Measurements from ENCODE around the gene TBC1D10B.
A peak's percentile ranks its signal among the peaks of the same experiment; 100 is the strongest.

Gene TBC1D10B

GRCh38 chr16:30407102-30407803 lies 37.0 kb upstream of the TBC1D10B start, which contains the start of gene ZNF771:
Gene ZNF771, plus strand, starts transcription at chr16:30407606. Its CDS starts 448 bp downstream, at chr16:30408054.
- H3K27ac ChIP-seq (ENCODE audit: insufficient read depth in 1 of 2, low read depth in 1 of 2, low read length in 2 of 2, poor library complexity in 1 of 2, severe bottlenecking in 2 of 2) = peak within 1 kb of the TSS in 1 of 2 experiments; percentile 75
- peaks cover 0 to 10% (median 2%) of the 10 kb centered on the region in 4 experiments for H3K36me3 ChIP-seq (ENCODE audit: control insufficient read depth in 4 of 4, insufficient read depth in 4 of 4, low read length in 3 of 4)
- H3K4me1 ChIP-seq (ENCODE audit: control extremely low read depth in 1 of 4, control insufficient read depth in 4 of 4, insufficient read depth in 4 of 4, low read length in 3 of 4) = peaks cover 3 to 35% (median 26%) of the 10 kb centered on the region in 4 experiments
- POLR2A ChIA-PET = interaction anchor here (1.2 to 1.6 kb wide), 3 partner anchors 12 to 37 kb away, joined by 4 to 6 read pairs (median 5); partner anchors contain the start of genes TBC1D10B and ZNF48
- CTCF ChIA-PET = interaction anchor here (1.2 to 8.0 kb wide), 4 partner anchors 11 to 191 kb away, joined by 3 to 97 read pairs (median 10); partner anchors contain the start of genes TBC1D10B and ZNF48
- H3K27me3 ChIP-seq (replicated peaks in 2 of 5; ENCODE audit: control insufficient read depth in 4 of 5, insufficient read depth in 5 of 5, low read length in 4 of 5) = no peaks in the 10 kb centered on the region
- peak within 1 kb of the TSS; percentile 56 to 81 (median 76) for H3K4me3 ChIP-seq (ENCODE audit: control insufficient read depth in 1 of 7, extremely low read depth in 1 of 7, insufficient read depth in 4 of 7, low read depth in 2 of 7, low read length in 6 of 7)
- no peaks in the 10 kb centered on the region for H3K9me3 ChIP-seq (ENCODE audit: control extremely low read depth in 1 of 5, control insufficient read depth in 4 of 5, insufficient read depth in 2 of 5, low read depth in 1 of 5, low read length in 4 of 5)
- DNase-seq = peak; percentile 78 to 81 (median 80)
- WGBS (ENCODE audit: insufficient coverage) = 0% methylated on average over 56 of the region's 65 CpGs

GRCh38 chr16:30406795-30407101 lies 36.5 kb upstream of the TBC1D10B start:
- CTCF ChIA-PET = interaction anchor here (1.3 to 8.0 kb wide), 3 partner anchors 10 to 191 kb away, joined by 3 to 97 read pairs (median 4); partner anchors contain the start of gene ZNF48
- H3K27ac ChIP-seq (ENCODE audit: insufficient read depth in 1 of 2, low read depth in 1 of 2, low read length in 2 of 2, poor library complexity in 1 of 2, severe bottlenecking in 2 of 2) = peak overlapping the region in 1 of 2 experiments; percentile 75
- WGBS (ENCODE audit: insufficient coverage) = 23% methylated on average over 12 of the region's 14 CpGs

GRCh38 chr16:30401768-30402425 lies 31.6 kb upstream of the TBC1D10B start:
- Histone ChIP-seq H3K9me3 (ENCODE audit: control extremely low read depth in 1 of 5, control insufficient read depth in 4 of 5, insufficient read depth in 2 of 5, low read depth in 1 of 5, low read length in 4 of 5) (no peaks in the 10 kb centered on the region), H3K4me1 (ENCODE audit: control extremely low read depth in 1 of 4, control insufficient read depth in 4 of 4, insufficient read depth in 4 of 4, low read length in 3 of 4) (peaks cover 2 to 29% (median 24%) of the 10 kb centered on the region in 4 experiments), H3K27ac (ENCODE audit: insufficient read depth in 1 of 2, low read depth in 1 of 2, low read length in 2 of 2, poor library complexity in 1 of 2, severe bottlenecking in 2 of 2) (no peak overlapping the region), H3K27me3 (replicated peaks in 2 of 5; ENCODE audit: control insufficient read depth in 4 of 5, insufficient read depth in 5 of 5, low read length in 4 of 5) (no peaks in the 10 kb centered on the region), H3K36me3 (ENCODE audit: control insufficient read depth in 4 of 4, insufficient read depth in 4 of 4, low read length in 3 of 4) (peaks cover 0 to 22% (median 14%) of the 10 kb centered on the region in 4 experiments), H3K4me3 (ENCODE audit: control insufficient read depth in 1 of 7, extremely low read depth in 1 of 7, insufficient read depth in 4 of 7, low read depth in 2 of 7, low read length in 6 of 7) (no peak overlapping the region)
- DNase-seq = no peak
- CTCF ChIA-PET = interaction anchor here (1.5 to 10.8 kb wide), 2 partner anchors 7 to 9 kb away, joined by 6 to 97 read pairs; partner anchors contain the start of gene ZNF771
- POLR2A ChIA-PET = no interaction called here
- 80% methylated on average over 4 of the region's 8 CpGs for WGBS (ENCODE audit: insufficient coverage)

More at GRCh38 chr16:30406795-30407101, 36.5 kb upstream of the TBC1D10B start:
- Histone ChIP-seq H3K4me1 (ENCODE audit: control extremely low read depth in 1 of 4, control insufficient read depth in 4 of 4, insufficient read depth in 4 of 4, low read length in 3 of 4) (peaks cover 3 to 30% (median 22%) of the 10 kb centered on the region in 4 experiments), H3K36me3 (ENCODE audit: control insufficient read depth in 4 of 4, insufficient read depth in 4 of 4, low read length in 3 of 4) (peaks cover 0 to 8% (median 1%) of the 10 kb centered on the region in 4 experiments), H3K27me3 (replicated peaks in 2 of 5; ENCODE audit: control insufficient read depth in 4 of 5, insufficient read depth in 5 of 5, low read length in 4 of 5) (no peaks in the 10 kb centered on the region), H3K4me3 (ENCODE audit: control insufficient read depth in 1 of 7, extremely low read depth in 1 of 7, insufficient read depth in 4 of 7, low read depth in 2 of 7, low read length in 6 of 7) (peak overlapping the region; percentile 56 to 81 (median 76)), H3K9me3 (ENCODE audit: control extremely low read depth in 1 of 5, control insufficient read depth in 4 of 5, insufficient read depth in 2 of 5, low read depth in 1 of 5, low read length in 4 of 5) (no peaks in the 10 kb centered on the region)
- DNase-seq = no peak
- POLR2A ChIA-PET = interaction anchor here (1.3 to 1.6 kb wide), 2 partner anchors 11 to 36 kb away, joined by 4 to 5 read pairs; partner anchors contain the start of genes TBC1D10B and ZNF48

- 20% methylated on average over 12 of the region's 12 CpGs for WGBS (ENCODE audit: insufficient coverage)
- DNase-seq = no peak
- Histone ChIP-seq H3K27me3 (replicated peaks in 2 of 5; ENCODE audit: control insufficient read depth in 4 of 5, insufficient read depth in 5 of 5, low read length in 4 of 5) (no peaks in the 10 kb centered on the region), H3K27ac (ENCODE audit: insufficient read depth in 1 of 2, low read depth in 1 of 2, low read length in 2 of 2, poor library complexity in 1 of 2, severe bottlenecking in 2 of 2) (peak overlapping the region; percentile 79 to 87), H3K4me1 (ENCODE audit: control extremely low read depth in 1 of 4, control insufficient read depth in 4 of 4, insufficient read depth in 4 of 4, low read length in 3 of 4) (peaks cover 5 to 40% (median 34%) of the 10 kb centered on the region in 4 experiments), H3K36me3 (ENCODE audit: control insufficient read depth in 4 of 4, insufficient read depth in 4 of 4, low read length in 3 of 4) (peaks cover 0 to 22% (median 14%) of the 10 kb centered on the region in 4 experiments), H3K4me3 (ENCODE audit: control insufficient read depth in 1 of 7, extremely low read depth in 1 of 7, insufficient read depth in 4 of 7, low read depth in 2 of 7, low read length in 6 of 7) (peak overlapping the region; percentile 40 to 87 (median 76)), H3K9me3 (ENCODE audit: control extremely low read depth in 1 of 5, control insufficient read depth in 4 of 5, insufficient read depth in 2 of 5, low read depth in 1 of 5, low read length in 4 of 5) (no peaks in the 10 kb centered on the region)
- ChIA-PET CTCF (interaction anchor here (0.8 to 10.8 kb wide), 8 partner anchors 10 to 31 kb away, joined by 3 to 97 read pairs (median 4); partner anchors contain the start of genes SEPTIN1 and ZNF771), POLR2A (interaction anchor here (1.0 kb wide), 1 partner anchor 22 kb away, joined by 5 read pairs; no protein-coding TSS in a partner anchor)
Observed at GRCh38 chr16:30399435-30400186, 29.3 kb upstream of the TBC1D10B start.

- H3K36me3 ChIP-seq (ENCODE audit: control insufficient read depth in 4 of 4, insufficient read depth in 4 of 4, low read length in 3 of 4) = peaks cover 0 to 22% (median 14%) of the 10 kb centered on the region in 4 experiments
- no peaks in the 10 kb centered on the region for H3K27me3 ChIP-seq (replicated peaks in 2 of 5; ENCODE audit: control insufficient read depth in 4 of 5, insufficient read depth in 5 of 5, low read length in 4 of 5)
- WGBS (ENCODE audit: insufficient coverage) = 93% methylated on average over 17 of the region's 23 CpGs
- no peak for DNase-seq
- H3K4me3 ChIP-seq (ENCODE audit: control insufficient read depth in 1 of 7, extremely low read depth in 1 of 7, insufficient read depth in 4 of 7, low read depth in 2 of 7, low read length in 6 of 7) = peak overlapping the region in 1 of 7 experiments; percentile 83
- peaks cover 7 to 46% (median 39%) of the 10 kb centered on the region in 4 experiments for H3K4me1 ChIP-seq (ENCODE audit: control extremely low read depth in 1 of 4, control insufficient read depth in 4 of 4, insufficient read depth in 4 of 4, low read length in 3 of 4)
- no peaks in the 10 kb centered on the region for H3K9me3 ChIP-seq (ENCODE audit: control extremely low read depth in 1 of 5, control insufficient read depth in 4 of 5, insufficient read depth in 2 of 5, low read depth in 1 of 5, low read length in 4 of 5)
- POLR2A ChIA-PET = interaction anchor here (1.0 kb wide), 1 partner anchor 21 kb away, joined by 5 read pairs; no protein-coding TSS in a partner anchor
- H3K27ac ChIP-seq (ENCODE audit: insufficient read depth in 1 of 2, low read depth in 1 of 2, low read length in 2 of 2, poor library complexity in 1 of 2, severe bottlenecking in 2 of 2) = no peak overlapping the region
- CTCF ChIA-PET = interaction anchor here (0.9 to 10.8 kb wide), 7 partner anchors 10 to 30 kb away, joined by 3 to 97 read pairs (median 3); partner anchors contain the start of gene ZNF771
Observed at GRCh38 chr16:30398661-30399434, 28.6 kb upstream of the TBC1D10B start.

Measured in common myeloid progenitor, CD34-positive (primary cell).